ENCODE measurements around the gene CACNA1C. TPM values are rescaled to one million over a fixed set of nuclear protein-coding genes. Genes with fewer than 3 reads are reported as not detected.

CACNA1C gene
- total RNA-seq, 1 donor from 2014 or later: 0.02 TPM

DNA sequence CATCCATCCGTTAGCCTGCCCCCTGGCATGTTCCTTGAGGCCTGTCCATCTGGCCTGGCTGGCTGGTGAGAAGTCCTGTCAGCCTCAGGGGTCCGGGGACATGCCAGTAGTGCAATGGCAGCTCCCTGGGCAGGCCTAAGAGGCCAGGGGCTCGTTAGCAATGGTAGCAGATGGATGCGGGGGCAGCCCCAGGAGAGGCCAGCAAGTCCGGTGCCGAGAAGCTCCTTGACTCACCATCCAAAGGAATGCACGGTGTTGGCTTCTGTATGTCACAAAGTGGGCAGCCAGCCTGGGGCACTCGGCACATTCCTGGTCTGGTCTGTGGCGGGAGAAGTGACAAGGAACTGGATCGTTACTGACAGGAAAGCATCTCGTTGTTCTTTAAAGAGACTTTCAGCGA lies 319.9 kb downstream of the CACNA1C start:
- H3K36me3 Mint-ChIP-seq (ENCODE audit: low read depth): no peaks in the 10 kb centered on the region
- DNase-seq: no peak
- TF ChIP-seq, protein P1, sequence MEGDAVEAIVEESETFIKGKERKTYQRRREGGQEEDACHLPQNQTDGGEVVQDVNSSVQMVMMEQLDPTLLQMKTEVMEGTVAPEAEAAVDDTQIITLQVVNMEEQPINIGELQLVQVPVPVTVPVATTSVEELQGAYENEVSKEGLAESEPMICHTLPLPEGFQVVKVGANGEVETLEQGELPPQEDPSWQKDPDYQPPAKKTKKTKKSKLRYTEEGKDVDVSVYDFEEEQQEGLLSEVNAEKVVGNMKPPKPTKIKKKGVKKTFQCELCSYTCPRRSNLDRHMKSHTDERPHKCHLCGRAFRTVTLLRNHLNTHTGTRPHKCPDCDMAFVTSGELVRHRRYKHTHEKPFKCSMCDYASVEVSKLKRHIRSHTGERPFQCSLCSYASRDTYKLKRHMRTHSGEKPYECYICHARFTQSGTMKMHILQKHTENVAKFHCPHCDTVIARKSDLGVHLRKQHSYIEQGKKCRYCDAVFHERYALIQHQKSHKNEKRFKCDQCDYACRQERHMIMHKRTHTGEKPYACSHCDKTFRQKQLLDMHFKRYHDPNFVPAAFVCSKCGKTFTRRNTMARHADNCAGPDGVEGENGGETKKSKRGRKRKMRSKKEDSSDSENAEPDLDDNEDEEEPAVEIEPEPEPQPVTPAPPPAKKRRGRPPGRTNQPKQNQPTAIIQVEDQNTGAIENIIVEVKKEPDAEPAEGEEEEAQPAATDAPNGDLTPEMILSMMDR (IDR thresholded peaks at IDR 0.05): no peak
- H3K9me3 Mint-ChIP-seq: no peaks in the 10 kb centered on the region
- intact Hi-C loops (cut with micrococcal nuclease): no loop called here
- ATAC-seq (ENCODE audit: low read depth): no peak
- CTCF ChIA-PET: no interaction called here
- POLR2A ChIA-PET: no interaction called here
- H3K4me1 Mint-ChIP-seq: no peaks in the 10 kb centered on the region
- no peak overlapping the region for H3K4me3 Mint-ChIP-seq
- H3K27me3 Mint-ChIP-seq: peaks cover 2% of the 10 kb centered on the region
- H3K27ac Mint-ChIP-seq: no peak overlapping the region

DNA sequence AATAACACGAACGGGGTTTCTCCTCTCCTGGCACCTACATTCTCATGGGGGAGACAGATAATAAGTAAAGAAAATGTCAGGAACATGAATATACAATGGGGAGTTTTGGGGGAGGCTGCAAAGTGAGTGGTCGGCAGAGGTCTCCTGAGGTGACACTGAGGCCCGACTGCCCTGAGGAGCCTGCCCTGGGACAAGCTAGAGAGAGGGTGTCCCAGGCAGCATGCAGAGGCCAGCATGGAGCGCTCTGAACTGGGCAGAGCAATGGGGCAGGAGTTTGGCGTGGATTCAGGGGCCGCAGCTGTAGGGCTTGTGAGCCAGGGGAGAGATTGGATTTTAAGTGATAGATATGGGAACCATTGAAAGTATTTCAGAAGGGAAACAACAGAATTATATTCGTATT lies 320.5 kb downstream of the CACNA1C start:
- TF ChIP-seq, protein P1 (IDR thresholded peaks at IDR 0.05): no peak
- Mint-ChIP-seq H3K27me3 (peaks cover 2% of the 10 kb centered on the region), H3K4me3 (no peak overlapping the region), H3K36me3 (ENCODE audit: low read depth) (no peaks in the 10 kb centered on the region), H3K4me1 (no peaks in the 10 kb centered on the region), H3K27ac (no peak overlapping the region), H3K9me3 (no peaks in the 10 kb centered on the region)
- no peak for DNase-seq
- intact Hi-C loops (cut with micrococcal nuclease): no loop called here
- no peak for ATAC-seq (ENCODE audit: low read depth)
- CTCF ChIA-PET: no interaction called here
- POLR2A ChIA-PET: no interaction called here

DNA sequence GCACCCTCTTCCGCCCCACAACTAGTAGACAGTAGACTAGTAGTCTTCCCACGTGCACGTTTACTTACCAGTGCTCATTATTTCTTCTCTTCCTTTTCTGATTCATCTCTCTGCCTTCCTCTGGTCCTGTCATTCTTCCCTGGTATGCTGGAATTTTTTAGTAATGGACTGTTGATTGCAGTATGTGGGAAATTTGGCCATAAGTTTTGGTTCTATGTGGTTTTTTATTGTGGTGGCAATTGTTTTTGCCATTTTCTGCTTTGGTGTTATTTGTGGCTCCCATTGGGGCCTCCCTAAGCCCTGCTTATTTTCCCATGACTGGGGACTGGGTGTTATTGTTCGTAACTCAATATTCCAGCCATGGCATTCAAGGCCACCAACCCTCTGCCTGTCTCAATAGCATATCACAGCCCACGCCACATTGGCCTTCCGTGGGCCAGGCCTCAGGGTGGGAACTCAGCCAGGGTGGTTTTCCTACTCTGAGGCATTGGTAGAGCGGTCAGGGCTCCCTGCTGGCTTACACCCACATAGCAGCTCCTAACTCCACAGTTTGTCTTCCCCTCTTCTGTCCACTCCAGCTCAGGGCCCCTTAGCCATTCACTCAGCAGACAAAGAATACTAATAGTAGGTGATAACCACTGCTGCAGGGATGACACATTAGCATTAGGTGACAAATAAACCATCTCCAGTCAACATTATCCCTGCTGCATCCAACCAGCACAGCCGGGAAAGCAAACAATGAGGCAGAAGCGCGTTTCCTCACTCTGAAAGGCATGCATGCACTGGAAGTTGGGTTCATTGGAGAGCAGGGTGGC lies 321.5 kb downstream of the CACNA1C start:
- no peak for ATAC-seq (ENCODE audit: low read depth)
- intact Hi-C loops (cut with micrococcal nuclease): no loop called here
- DNase-seq: no peak
- Mint-ChIP-seq H3K27me3 (peaks cover 2% of the 10 kb centered on the region), H3K4me1 (peaks cover 4% of the 10 kb centered on the region), H3K27ac (no peak overlapping the region), H3K36me3 (ENCODE audit: low read depth) (no peaks in the 10 kb centered on the region), H3K9me3 (no peaks in the 10 kb centered on the region), H3K4me3 (no peak overlapping the region)
- POLR2A ChIA-PET: no interaction called here
- TF ChIP-seq, protein P1 (IDR thresholded peaks at IDR 0.05): no peak
- CTCF ChIA-PET: no interaction called here

DNA sequence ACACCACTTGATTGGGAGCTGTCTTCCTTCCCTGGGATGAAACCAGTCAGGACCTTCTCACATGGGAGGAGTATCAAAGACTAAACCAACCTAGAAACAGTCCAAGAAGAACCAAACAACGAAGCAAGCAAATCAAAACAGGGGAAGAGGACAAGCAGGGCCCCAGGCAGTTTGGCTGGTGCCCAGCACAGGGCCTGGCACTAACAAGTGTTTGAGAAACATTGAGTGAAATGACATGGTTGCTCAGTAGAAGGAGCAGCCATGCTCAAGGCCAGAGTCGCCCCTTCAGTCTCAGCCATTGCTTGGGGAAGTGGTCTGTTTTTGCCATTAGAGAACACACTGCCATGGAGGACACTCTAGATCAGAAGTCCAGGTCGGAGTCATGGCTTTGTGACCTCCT lies 323.1 kb downstream of the CACNA1C start:
- ATAC-seq (ENCODE audit: low read depth): no peak
- no peaks in the 10 kb centered on the region for H3K9me3 Mint-ChIP-seq

DNA sequence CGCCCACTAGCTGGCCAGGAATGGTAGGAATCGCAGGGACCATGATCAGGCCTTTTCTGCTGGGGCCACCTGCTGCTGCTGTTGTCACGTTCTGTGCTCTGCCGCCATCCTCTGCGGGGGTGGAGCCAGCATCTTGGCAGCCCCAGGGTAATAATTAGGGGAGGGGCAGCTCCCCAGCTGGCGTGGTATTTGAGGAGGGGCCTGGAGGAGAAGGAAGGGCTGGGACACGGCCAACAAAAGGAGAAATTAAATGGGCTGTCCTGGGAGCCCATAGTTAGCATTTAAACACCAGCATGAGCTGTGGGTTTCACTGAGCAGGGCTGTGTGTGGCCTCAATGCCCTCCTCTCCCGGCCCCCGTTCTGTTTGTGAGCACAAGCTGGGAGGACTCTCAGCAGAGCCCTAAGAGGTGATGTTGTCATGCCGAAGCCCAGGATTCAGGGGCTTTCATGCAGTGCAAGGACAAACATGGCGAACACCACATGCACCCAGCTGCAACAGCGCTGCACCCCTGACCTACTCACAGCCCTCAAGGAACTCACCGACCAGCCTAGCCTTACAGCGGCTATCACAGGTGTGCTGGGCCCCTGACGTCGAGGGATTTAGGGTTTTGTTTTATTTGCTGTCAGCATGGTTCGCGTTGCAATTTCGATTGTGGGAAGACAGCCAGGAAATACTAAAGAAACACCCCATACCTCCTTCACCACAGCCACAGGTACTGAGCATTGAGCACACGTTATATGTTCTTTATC lies 324.3 kb downstream of the CACNA1C start:
- Mint-ChIP-seq H3K36me3 (ENCODE audit: low read depth) (no peaks in the 10 kb centered on the region), H3K27ac (no peak overlapping the region), H3K4me1 (peaks cover 4% of the 10 kb centered on the region), H3K4me3 (no peak overlapping the region), H3K9me3 (no peaks in the 10 kb centered on the region), H3K27me3 (peaks cover 2% of the 10 kb centered on the region)
- ATAC-seq (ENCODE audit: low read depth) (no peak), DNase-seq (no peak)
- ChIA-PET CTCF (no interaction called here), POLR2A (no interaction called here)
- TF ChIP-seq, protein P1 (IDR thresholded peaks at IDR 0.05): no peak
- intact Hi-C loops (cut with micrococcal nuclease): no loop called here

More for the DNA sequence above, 323.1 kb downstream of the CACNA1C start:
- Mint-ChIP-seq H3K27ac (no peak overlapping the region), H3K36me3 (ENCODE audit: low read depth) (no peaks in the 10 kb centered on the region), H3K4me1 (peaks cover 4% of the 10 kb centered on the region), H3K27me3 (peaks cover 2% of the 10 kb centered on the region), H3K4me3 (no peak overlapping the region)
- no peak for DNase-seq
- TF ChIP-seq, protein P1 (IDR thresholded peaks at IDR 0.05): no peak
- POLR2A ChIA-PET: no interaction called here
- CTCF ChIA-PET: no interaction called here
- intact Hi-C loops (cut with micrococcal nuclease): no loop called here

Measured in activated B cell treated with CpG ODN at 0.5 μM for 24 hours (primary cell).